ENCODE results near the gene VWA2.

Gene VWA2

GRCh38 chr10:114232561-114233176 is 6.4 kb upstream of the VWA2 start:
- TF ChIP-seq CTCF (IDR thresholded peaks at IDR 0.05; ENCODE audit: low read depth, low read length), result no peak
- H3K4me3 ChIP-seq (ENCODE audit: low read depth, low read length), result no peak overlapping the region

GRCh38 chr10:114233482-114233881 is 5.6 kb upstream of the VWA2 start:
- no peak for TF ChIP-seq CTCF (IDR thresholded peaks at IDR 0.05; ENCODE audit: low read depth, low read length)
- no peak overlapping the region for H3K4me3 ChIP-seq (ENCODE audit: low read depth, low read length)

- H3K4me3 ChIP-seq (ENCODE audit: low read depth, low read length), result no peak overlapping the region
- no peak for TF ChIP-seq CTCF (IDR thresholded peaks at IDR 0.05; ENCODE audit: low read depth, low read length)
Measured at GRCh38 chr10:114234132-114234531, 4.9 kb upstream of the VWA2 start.

GRCh38 chr10:114239994-114240345 is 916 bp downstream of the VWA2 start:
- no peak for TF ChIP-seq CTCF (IDR thresholded peaks at IDR 0.05; ENCODE audit: low read depth, low read length)
- no peak overlapping the region for H3K4me3 ChIP-seq (ENCODE audit: low read depth, low read length)

GRCh38 chr10:114242235-114242634 is 3.2 kb downstream of the VWA2 start:
- no peak overlapping the region for H3K4me3 ChIP-seq (ENCODE audit: low read depth, low read length)
- TF ChIP-seq CTCF (IDR thresholded peaks at IDR 0.05; ENCODE audit: low read depth, low read length), result no peak

- TF ChIP-seq CTCF (IDR thresholded peaks at IDR 0.05; ENCODE audit: low read depth, low read length), result no peak
- H3K4me3 ChIP-seq (ENCODE audit: low read depth, low read length), result no peak overlapping the region
Measured at GRCh38 chr10:114243661-114244060, 4.6 kb downstream of the VWA2 start.

- no peak overlapping the region for H3K4me3 ChIP-seq (ENCODE audit: low read depth, low read length)
- no peak for TF ChIP-seq CTCF (IDR thresholded peaks at IDR 0.05; ENCODE audit: low read depth, low read length)
Measured at GRCh38 chr10:114244126-114244525, 5.1 kb downstream of the VWA2 start.
